HepG2 (cell line): ENCODE results near the gene NTM.

Source experiments
- ARNTL ChIP-seq: sonication (generic); formaldehyde crosslinking; IDR thresholded peaks from 2 replicates; pipeline ENCODE4 v1.4.0; 2020; ENCODE audit warnings: mild to moderate bottlenecking, missing genetic modification reagents
- CBX2 ChIP-seq, 2 experiments: fragments of 200-600 bp in 1 of 2; sonication (generic); formaldehyde crosslinking in 1 of 2; IDR thresholded peaks; 2 replicates each; pipeline versions ENCODE4 v1.7.0 to v1.8.1; 2018 to 2022; ENCODE audit warnings: low read depth in 2 of 2, low read length in 1 of 2, mild to moderate bottlenecking in 1 of 2, missing genetic modification reagents in 1 of 2
- EZH2 ChIP-seq: conservative IDR thresholded peaks from 2 replicates; pipeline ENCODE4 v1.6.1; 2012; ENCODE audit warnings: mild to moderate bottlenecking, low read depth, low read length, moderate library complexity
- HIVEP1 ChIP-seq: sonication (generic); formaldehyde crosslinking; IDR thresholded peaks from 2 replicates; pipeline ENCODE4 v1.4.0; 2020; ENCODE audit warnings: mild to moderate bottlenecking, missing genetic modification reagents
- MXI1 ChIP-seq: IDR thresholded peaks from 3 replicates; pipeline ENCODE4 v1.6.1; 2012; ENCODE audit warnings: low read depth, low read length, inconsistent platforms, borderline replicate concordance
- NFIC ChIP-seq: IDR thresholded peaks from 2 replicates; pipeline ENCODE4 v1.6.1; 2012; ENCODE audit warnings: mild to moderate bottlenecking, low read length, inconsistent platforms
- POLR2A ChIP-seq, 2 experiments: IDR thresholded peaks; 2 replicates each; pipeline ENCODE4 v1.6.1; 2011; ENCODE audit warnings: low read depth in 2 of 2, low read length in 2 of 2, mild to moderate bottlenecking in 1 of 2, moderate library complexity in 1 of 2; ENCODE audit not compliant: insufficient read depth in 1 of 2
- SMARCC2 ChIP-seq: fragments of 450-650 bp; IDR thresholded peaks from 2 replicates; pipeline ENCODE4 v1.6.1; 2017; ENCODE audit warnings: antibody characterized with exemption, mild to moderate bottlenecking
- TEAD2 ChIP-seq: sonication (generic); formaldehyde crosslinking; IDR thresholded peaks from 2 replicates; pipeline ENCODE4 v1.9.0; 2021; ENCODE audit warnings: missing genetic modification reagents
- TP53 ChIP-seq: sonication (generic); formaldehyde crosslinking; conservative IDR thresholded peaks from 2 replicates; pipeline ENCODE4 v1.4.0; 2020; ENCODE audit warnings: missing genetic modification reagents
- TSC22D2 ChIP-seq: sonication (generic); formaldehyde crosslinking; IDR thresholded peaks from 2 replicates; pipeline ENCODE4 v1.5.1; 2020; ENCODE audit warnings: missing genetic modification reagents, mild to moderate bottlenecking, borderline replicate concordance
- ZBTB34 ChIP-seq: sonication (generic); formaldehyde crosslinking; IDR thresholded peaks from 2 replicates; pipeline ENCODE4 v1.8.0; 2022; ENCODE audit warnings: mild to moderate bottlenecking, missing genetic modification reagents

- TF ChIP-seq HIVEP1 (CRISPR knock-in tag) (no peak), TSC22D2 (no peak), TEAD2 (CRISPR knock-in tag) (no peak), TP53 (CRISPR knock-in tag) (no peak), POLR2A (IDR thresholded peaks at IDR 0.05; ENCODE audit: insufficient read depth in 1 of 2, low read depth in 2 of 2, low read length in 2 of 2) (no peak), SMARCC2 (no peak), NFIC (no peak), ARNTL (no peak), EZH2 (no peak), ZBTB34 (CRISPR knock-in tag) (no peak), MXI1 (no peak), CBX2 (IDR thresholded peaks at IDR 0.05; ENCODE audit: low read depth, low read length) (no peak), CBX2 (CRISPR knock-in tag; IDR thresholded peaks at IDR 0.05; ENCODE audit: low read depth) (no peak)
Observed at GRCh38 chr11:132263241-132263640, 892.8 kb downstream of the NTM start.
